K562 (cell line): Measurements from ENCODE around the gene A1BG. TPM values are rescaled to one million over a fixed set of nuclear protein-coding genes. Genes with fewer than 3 reads are reported as not detected.
A peak's percentile ranks its signal among the peaks of the same experiment; 100 is the strongest.

Experiments used
- BCOR ChIP-seq: fragments of 450-650 bp; IDR thresholded peaks from 2 replicates; pipeline ENCODE4 v1.6.1; 2016
- FOXK1 ChIP-seq: sonication (generic); formaldehyde crosslinking; IDR thresholded peaks from 2 replicates; pipeline ENCODE4 v1.8.0; 2022; ENCODE audit warnings: missing genetic modification reagents, mild to moderate bottlenecking, borderline replicate concordance
- FOXP1 ChIP-seq: sonication (generic); formaldehyde crosslinking; IDR thresholded peaks from 2 replicates; pipeline ENCODE4 v1.8.0; 2022; ENCODE audit warnings: mild to moderate bottlenecking, missing genetic modification reagents
- GATAD2A ChIP-seq: fragments of 450-650 bp; IDR thresholded peaks from 2 replicates; pipeline ENCODE4 v1.6.1; 2017
- HDAC2 ChIP-seq: fragments of 450-650 bp; IDR thresholded peaks from 2 replicates; pipeline ENCODE4 v1.6.1; 2016; ENCODE audit warnings: mild to moderate bottlenecking
- MTA2 ChIP-seq: fragments of 450-650 bp; IDR thresholded peaks from 2 replicates; pipeline ENCODE4 v1.6.1; 2016; ENCODE audit warnings: low read depth
- NR2C1 ChIP-seq, 2 experiments: fragments of 450-650 bp; IDR thresholded peaks; 2 replicates each; pipeline ENCODE4 v1.6.1; 2017; ENCODE audit warnings: mild to moderate bottlenecking in 2 of 2, antibody characterized with exemption in 1 of 2, inconsistent platforms in 1 of 2, missing compliant biosample characterization in 1 of 2, missing genetic modification characterization in 1 of 2
- PCBP1 ChIP-seq: fragments of 200-400 bp; formaldehyde crosslinking; IDR thresholded peaks from 2 replicates; pipeline ENCODE4 v1.6.1; 2018; ENCODE audit warnings: mild to moderate bottlenecking, low read depth, low read length; ENCODE audit not compliant: poor library complexity, severe bottlenecking
- PHB2 ChIP-seq: fragments of 450-650 bp; IDR thresholded peaks from 2 replicates; pipeline ENCODE4 v1.6.1; 2017; ENCODE audit warnings: low read depth
- POLR2G ChIP-seq: fragments of 200-400 bp; formaldehyde crosslinking; IDR thresholded peaks from 2 replicates; pipeline ENCODE4 v1.6.1; 2017; ENCODE audit warnings: low read depth, mild to moderate bottlenecking, antibody characterized with exemption, low read length, moderate library complexity
- RB1 ChIP-seq: fragments of 450-650 bp; IDR thresholded peaks from 2 replicates; pipeline ENCODE4 v1.6.1; 2017; ENCODE audit warnings: low read depth, mild to moderate bottlenecking
- SAFB2 ChIP-seq: fragments of 200-400 bp; formaldehyde crosslinking; IDR thresholded peaks from 2 replicates; pipeline ENCODE4 v1.6.1; 2018; ENCODE audit warnings: borderline replicate concordance, low read length, low read depth, moderate library complexity; ENCODE audit not compliant: severe bottlenecking
- SMARCE1 ChIP-seq: fragments of 450-650 bp; IDR thresholded peaks from 2 replicates; pipeline ENCODE4 v1.7.1; 2016; ENCODE audit warnings: mild to moderate bottlenecking
- STAT5A ChIP-seq: IDR thresholded peaks from 2 replicates; pipeline ENCODE4 v1.6.1; 2012; ENCODE audit warnings: low read length, inconsistent platforms, borderline replicate concordance
- TRIM24 ChIP-seq, 2 experiments: fragments of 450-650 bp; IDR thresholded peaks; 2 replicates each; pipeline ENCODE4 v1.6.1; 2016
- ZBED1 ChIP-seq: IDR thresholded peaks from 2 replicates; pipeline ENCODE4 v1.6.1; 2014
- ZNF121 ChIP-seq: sonication (generic); formaldehyde crosslinking; conservative IDR thresholded peaks from 2 replicates; pipeline ENCODE4 v1.8.0; 2022; ENCODE audit warnings: missing genetic modification reagents
- ZNF239 ChIP-seq: fragments of 250-450 bp; sonication (Bioruptor Pico); IDR thresholded peaks from 2 replicates; pipeline ENCODE4 v1.4.0; 2020; ENCODE audit warnings: mild to moderate bottlenecking
- ZNF57 ChIP-seq: fragments of 450-650 bp; formaldehyde crosslinking; IDR thresholded peaks from 2 replicates; pipeline ENCODE4 v1.4.0; 2020; ENCODE audit warnings: mild to moderate bottlenecking, moderate library complexity
- ZNF696 ChIP-seq: fragments of 250-450 bp; sonication (Bioruptor Pico); conservative IDR thresholded peaks from 2 replicates; pipeline ENCODE4 v1.4.0; 2020; ENCODE audit warnings: mild to moderate bottlenecking, moderate library complexity
- polyA plus RNA-seq, 8 experiments: library from polyadenylated mRNA; depleted of rRNA in 4 of 8; stranded (reverse) in 5 of 8; unstranded in 3 of 8; fragments of >200 nt; fragmentation: Nextera tagmentation in 2 of 8; fragmentation: Illumina TruSeq in 1 of 8; extraction: Ambion mirVana in 2 of 8; extraction: Trizol in 1 of 8; gene quantifications; 2 replicates each; pipeline versions ENCODE4 v1.2.1 to v1.2.3, GENCODE V29; 2011 to 2014; ENCODE audit warnings: inconsistent platforms in 1 of 8, missing spikeins in 1 of 8
- total RNA-seq, 7 experiments: library from RNA; depleted of rRNA in 6 of 7; stranded (reverse); fragments of >200 nt in 6 of 7; fragmentation: Illumina TruSeq in 2 of 7; extraction: Trizol in 2 of 7; gene quantifications; 2 replicates each; pipeline versions ENCODE4 v1.2.1 to v1.2.3, GENCODE V29; 2011 to 2021; ENCODE audit warnings: low replicate concordance in 1 of 7
- TF ChIP-seq, protein P1 (sequence below), 2 experiments: fragments of 450-650 bp in 1 of 2; sonication (generic) in 1 of 2; formaldehyde crosslinking; conservative IDR thresholded peaks; 2 replicates each; pipeline versions ENCODE4 v1.4.0 to v1.8.1; 2020 to 2022; ENCODE audit warnings: mild to moderate bottlenecking in 1 of 2, missing genetic modification reagents in 1 of 2
- TF ChIP-seq, protein P2 (sequence below): sonication (generic); formaldehyde crosslinking; IDR thresholded peaks from 2 replicates; pipeline ENCODE4 v1.8.0; 2022; ENCODE audit warnings: mild to moderate bottlenecking, low read depth, missing genetic modification reagents
- TF ChIP-seq, protein P3 (sequence below): fragments of 450-650 bp; formaldehyde crosslinking; IDR thresholded peaks from 2 replicates; pipeline ENCODE4 v1.4.0; 2022; ENCODE audit warnings: mild to moderate bottlenecking, moderate library complexity
- TF ChIP-seq, protein P4 (sequence below): fragments of 250-450 bp; sonication (Bioruptor Pico); IDR thresholded peaks from 2 replicates; pipeline ENCODE4 v1.5.0; 2021
- TF ChIP-seq, protein P5 (sequence below): fragments of 450-650 bp; IDR thresholded peaks from 2 replicates; pipeline ENCODE4 v1.7.0; 2016; ENCODE audit warnings: borderline replicate concordance

The A1BG gene
- total and polyA plus RNA-seq, 9 of the 15 experiments (the other 6 are each of a cell fraction or from before 2014, with no cell fraction given), result 0.10 to 19.8 (median 2.6) TPM

DNA sequence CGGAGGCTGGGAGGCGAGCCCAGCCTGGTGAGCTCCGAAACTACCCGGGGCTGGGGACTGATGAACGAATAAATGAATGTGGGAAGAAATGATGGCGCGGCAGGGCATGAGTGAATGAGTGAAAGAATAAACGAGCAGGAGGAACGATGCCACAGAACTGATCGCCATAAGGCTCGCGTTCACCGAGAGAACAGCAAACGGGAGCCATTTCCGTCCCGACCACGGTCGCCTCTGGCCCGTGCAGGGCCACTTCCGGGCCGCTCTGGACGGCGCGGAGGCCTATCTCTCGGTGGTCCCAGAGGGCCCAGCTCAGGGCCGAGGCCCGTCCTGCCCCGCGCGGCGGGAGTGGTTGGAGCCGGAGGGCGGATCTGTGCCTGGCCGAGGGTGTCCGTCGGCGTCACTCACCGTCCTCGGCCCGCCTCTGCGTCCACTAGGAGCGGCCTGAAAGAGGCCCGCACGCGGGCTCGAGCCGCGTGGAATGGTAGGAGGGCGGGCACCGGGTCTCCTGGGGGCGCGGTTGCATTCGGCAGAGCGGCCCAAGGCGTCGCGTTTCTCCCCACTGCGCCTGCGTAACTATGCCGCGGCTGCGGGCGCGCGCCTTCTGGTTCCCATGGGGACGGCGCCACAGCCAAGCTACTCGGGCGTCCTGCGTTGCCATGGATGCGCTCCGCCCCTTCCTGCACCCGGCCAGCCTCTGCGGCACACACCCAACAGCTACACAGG, 9.1 kb upstream of the A1BG start, which contains the start of gene ZNF497 (continued):
- TF ChIP-seq STAT5A (peak; percentile 10; the same call in 1 of the 2 replicates), ZNF121 (CRISPR knock-in tag) (no peak), ZNF239 (no peak), PCBP1 (peak; percentile 88), RB1 (no peak; the same call in 1 of the 2 replicates), TRIM24 (IDR thresholded peaks at IDR 0.05) (peak in 1 of 2 experiments; percentile 74; a peak in 3 of 4 replicates), BCOR (0 out of 2 replicates have a peak, but pooled peaks have one; percentile 67), POLR2G (peak; percentile 96), FOXP1 (CRISPR knock-in tag) (no peak), PHB2 (no peak), ZNF696 (CRISPR knock-in tag) (no peak), ZBED1 (no peak), MTA2 (no peak), HDAC2 (peak; percentile 49; the same call in 1 of the 2 replicates), SMARCE1 (no peak; the same call in 1 of the 2 replicates), NR2C1 (IDR thresholded peaks at IDR 0.05) (peak; percentile 54; the same call in 1 of the 2 replicates), NR2C1 (tag; IDR thresholded peaks at IDR 0.05) (0 out of 2 replicates have a peak, but pooled peaks have one; percentile 44), GATAD2A (no peak), SAFB2 (no peak), ZNF57 (CRISPR knock-in tag) (no peak), FOXK1 (CRISPR knock-in tag) (no peak)
- TF ChIP-seq, protein P1, sequence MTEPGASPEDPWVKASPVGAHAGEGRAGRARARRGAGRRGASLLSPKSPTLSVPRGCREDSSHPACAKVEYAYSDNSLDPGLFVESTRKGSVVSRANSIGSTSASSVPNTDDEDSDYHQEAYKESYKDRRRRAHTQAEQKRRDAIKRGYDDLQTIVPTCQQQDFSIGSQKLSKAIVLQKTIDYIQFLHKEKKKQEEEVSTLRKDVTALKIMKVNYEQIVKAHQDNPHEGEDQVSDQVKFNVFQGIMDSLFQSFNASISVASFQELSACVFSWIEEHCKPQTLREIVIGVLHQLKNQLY (CRISPR knock-in tag; conservative IDR thresholded peaks at IDR 0.05), result no peak
- TF ChIP-seq, protein P2, sequence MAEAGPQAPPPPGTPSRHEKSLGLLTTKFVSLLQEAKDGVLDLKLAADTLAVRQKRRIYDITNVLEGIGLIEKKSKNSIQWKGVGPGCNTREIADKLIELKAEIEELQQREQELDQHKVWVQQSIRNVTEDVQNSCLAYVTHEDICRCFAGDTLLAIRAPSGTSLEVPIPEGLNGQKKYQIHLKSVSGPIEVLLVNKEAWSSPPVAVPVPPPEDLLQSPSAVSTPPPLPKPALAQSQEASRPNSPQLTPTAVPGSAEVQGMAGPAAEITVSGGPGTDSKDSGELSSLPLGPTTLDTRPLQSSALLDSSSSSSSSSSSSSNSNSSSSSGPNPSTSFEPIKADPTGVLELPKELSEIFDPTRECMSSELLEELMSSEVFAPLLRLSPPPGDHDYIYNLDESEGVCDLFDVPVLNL (CRISPR knock-in tag), result peak; percentile 34; the same call in 1 of the 2 replicates
- TF ChIP-seq, protein P3, sequence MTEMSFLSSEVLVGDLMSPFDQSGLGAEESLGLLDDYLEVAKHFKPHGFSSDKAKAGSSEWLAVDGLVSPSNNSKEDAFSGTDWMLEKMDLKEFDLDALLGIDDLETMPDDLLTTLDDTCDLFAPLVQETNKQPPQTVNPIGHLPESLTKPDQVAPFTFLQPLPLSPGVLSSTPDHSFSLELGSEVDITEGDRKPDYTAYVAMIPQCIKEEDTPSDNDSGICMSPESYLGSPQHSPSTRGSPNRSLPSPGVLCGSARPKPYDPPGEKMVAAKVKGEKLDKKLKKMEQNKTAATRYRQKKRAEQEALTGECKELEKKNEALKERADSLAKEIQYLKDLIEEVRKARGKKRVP (CRISPR knock-in tag), result no peak
- TF ChIP-seq, protein P4, sequence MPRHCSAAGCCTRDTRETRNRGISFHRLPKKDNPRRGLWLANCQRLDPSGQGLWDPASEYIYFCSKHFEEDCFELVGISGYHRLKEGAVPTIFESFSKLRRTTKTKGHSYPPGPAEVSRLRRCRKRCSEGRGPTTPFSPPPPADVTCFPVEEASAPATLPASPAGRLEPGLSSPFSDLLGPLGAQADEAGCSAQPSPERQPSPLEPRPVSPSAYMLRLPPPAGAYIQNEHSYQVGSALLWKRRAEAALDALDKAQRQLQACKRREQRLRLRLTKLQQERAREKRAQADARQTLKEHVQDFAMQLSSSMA (CRISPR knock-in tag), result no peak
- TF ChIP-seq, protein P5, sequence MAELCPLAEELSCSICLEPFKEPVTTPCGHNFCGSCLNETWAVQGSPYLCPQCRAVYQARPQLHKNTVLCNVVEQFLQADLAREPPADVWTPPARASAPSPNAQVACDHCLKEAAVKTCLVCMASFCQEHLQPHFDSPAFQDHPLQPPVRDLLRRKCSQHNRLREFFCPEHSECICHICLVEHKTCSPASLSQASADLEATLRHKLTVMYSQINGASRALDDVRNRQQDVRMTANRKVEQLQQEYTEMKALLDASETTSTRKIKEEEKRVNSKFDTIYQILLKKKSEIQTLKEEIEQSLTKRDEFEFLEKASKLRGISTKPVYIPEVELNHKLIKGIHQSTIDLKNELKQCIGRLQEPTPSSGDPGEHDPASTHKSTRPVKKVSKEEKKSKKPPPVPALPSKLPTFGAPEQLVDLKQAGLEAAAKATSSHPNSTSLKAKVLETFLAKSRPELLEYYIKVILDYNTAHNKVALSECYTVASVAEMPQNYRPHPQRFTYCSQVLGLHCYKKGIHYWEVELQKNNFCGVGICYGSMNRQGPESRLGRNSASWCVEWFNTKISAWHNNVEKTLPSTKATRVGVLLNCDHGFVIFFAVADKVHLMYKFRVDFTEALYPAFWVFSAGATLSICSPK, result no peak
